IMR-90 (cell line): Measurements from ENCODE around the gene SYTL1. TPM values are rescaled to one million over a fixed set of nuclear protein-coding genes. Genes with fewer than 3 reads are reported as not detected.

Experiments used
- ATAC-seq: fragments of 200-7000 bp; cut with Tn5 transposase; 2 replicates; pipeline ENCODE4 v1.9.1; 2020; ENCODE audit warnings: low read depth, mild to moderate bottlenecking, moderate library complexity
- BruUV-seq: library from RNA; stranded (reverse); fragments of 400-500 nt; replicated peaks from 2 replicates; lab custom pipeline; 2021; lab: Mats Ljungman, UMichigan
- CTCF ChIA-PET: fragments of 300-600 bp; formaldehyde crosslinking; extraction: SDS; loops from one replicate; lab custom pipeline; 2021; ENCODE audit warnings: antibody characterized with exemption; lab: Yijun Ruan, JAX
- POLR2A ChIA-PET: fragments of 300-600 bp; sonication (Branson Sonifier 250); formaldehyde crosslinking; loops from one replicate; lab custom pipeline; 2022; ENCODE audit warnings: antibody characterized with exemption; ENCODE audit not compliant: unreplicated experiment; lab: Charles Lee
- DNase-seq: peaks from one replicate; pipeline ENCODE4 v3.0.0; 2013
- H2AFZ ChIP-seq: replicated peaks from 2 replicates; pipeline ENCODE3; 2013; ENCODE audit warnings: low read length, mild to moderate bottlenecking; ENCODE audit not compliant: poor library complexity
- H2AK5ac ChIP-seq: 2 replicates; pipeline ENCODE4 v1.6.1; 2013; ENCODE audit warnings: low read depth, low read length, inconsistent platforms
- H2AK9ac ChIP-seq: replicated peaks from 2 replicates; pipeline ENCODE3; 2013; ENCODE audit warnings: mild to moderate bottlenecking, low read depth, low read length, moderate library complexity; ENCODE audit not compliant: poor library complexity
- H2BK120ac ChIP-seq: 2 replicates; pipeline ENCODE4 v1.6.1; 2013; ENCODE audit warnings: low read depth, low read length, inconsistent platforms
- H2BK15ac ChIP-seq: 3 replicates; pipeline ENCODE4 v1.6.1; 2013; ENCODE audit warnings: low read depth, low read length, inconsistent platforms
- H2BK20ac ChIP-seq: 2 replicates; pipeline ENCODE4 v1.6.1; 2013; ENCODE audit warnings: low read depth, mild to moderate bottlenecking, inconsistent platforms, low read length, moderate library complexity
- H2BK5ac ChIP-seq: 2 replicates; pipeline ENCODE4 v1.6.1; 2013; ENCODE audit warnings: mild to moderate bottlenecking, low read depth, low read length, inconsistent platforms; ENCODE audit not compliant: poor library complexity, severe bottlenecking
- H3K14ac ChIP-seq: replicated peaks from 2 replicates; pipeline ENCODE4 v1.6.1; 2013; ENCODE audit warnings: low read depth, low read length, inconsistent platforms
- H3K18ac ChIP-seq: 2 replicates; pipeline ENCODE4 v1.6.1; 2013; ENCODE audit warnings: low read depth, low read length, control low read depth
- H3K23ac ChIP-seq: 2 replicates; pipeline ENCODE4 v1.6.1; 2013; ENCODE audit warnings: low read depth, low read length, inconsistent platforms
- H3K27ac ChIP-seq: 2 replicates; pipeline ENCODE4 v1.5.1; 2013; ENCODE audit warnings: mild to moderate bottlenecking, control low read depth, low read length; ENCODE audit not compliant: insufficient read depth
- H3K27me3 ChIP-seq: 2 replicates; pipeline ENCODE4 v1.6.1; 2013; ENCODE audit warnings: low read length; ENCODE audit not compliant: control insufficient read depth, insufficient read depth
- H3K36me3 ChIP-seq: 2 replicates; pipeline ENCODE4 v1.6.1; 2013; ENCODE audit warnings: low read length, mixed read lengths; ENCODE audit not compliant: control insufficient read depth, insufficient read depth
- H3K4ac ChIP-seq: 2 replicates; pipeline ENCODE4 v1.6.1; 2013; ENCODE audit warnings: low read depth, low read length, inconsistent platforms
- H3K4me1 ChIP-seq: 2 replicates; pipeline ENCODE4 v1.6.1; 2013; ENCODE audit warnings: low read length, mixed read lengths; ENCODE audit not compliant: control insufficient read depth, insufficient read depth
- H3K4me2 ChIP-seq: 2 replicates; pipeline ENCODE4 v1.6.1; 2013; ENCODE audit warnings: low read depth, mild to moderate bottlenecking, control low read depth, low read length, moderate library complexity
- H3K4me3 ChIP-seq: 2 replicates; pipeline ENCODE4 v1.5.1; 2013; ENCODE audit warnings: low read depth, mild to moderate bottlenecking, control low read depth, low read length, moderate library complexity; ENCODE audit not compliant: insufficient read depth
- H3K56ac ChIP-seq: 2 replicates; pipeline ENCODE4 v1.6.1; 2013; ENCODE audit warnings: low read length, inconsistent platforms; ENCODE audit not compliant: insufficient read depth; ENCODE audit errors: extremely low read depth
- H3K79me1 ChIP-seq, 2 experiments: 2 replicates each; pipeline ENCODE4 v1.6.1; 2013; ENCODE audit warnings: low read length in 2 of 2, inconsistent platforms in 1 of 2, low read depth in 1 of 2
- H3K9ac ChIP-seq: 2 replicates; pipeline ENCODE4 v1.6.1; 2013; ENCODE audit warnings: low read depth, low read length, control low read depth
- H3K9me1 ChIP-seq: 2 replicates; pipeline ENCODE4 v1.6.1; 2013; ENCODE audit warnings: low read length, inconsistent platforms; ENCODE audit not compliant: insufficient read depth
- H3K9me3 ChIP-seq: 2 replicates; pipeline ENCODE4 v1.6.1; 2013; ENCODE audit warnings: low read length; ENCODE audit not compliant: control insufficient read depth, insufficient read depth
- H4K20me1 ChIP-seq: 2 replicates; pipeline ENCODE4 v1.6.1; 2013; ENCODE audit warnings: low read length, inconsistent platforms; ENCODE audit not compliant: insufficient read depth
- H4K5ac ChIP-seq: 2 replicates; pipeline ENCODE4 v1.6.1; 2013; ENCODE audit warnings: mild to moderate bottlenecking, low read depth, low read length, control low read depth
- H4K8ac ChIP-seq, 2 experiments: 2 replicates each; pipeline ENCODE4 v1.6.1; 2013; ENCODE audit warnings: low read depth in 2 of 2, low read length in 2 of 2, control low read depth in 1 of 2, inconsistent platforms in 1 of 2
- H4K91ac ChIP-seq: 2 replicates; pipeline ENCODE4 v1.6.1; 2013; ENCODE audit warnings: low read depth, low read length, inconsistent platforms; ENCODE audit not compliant: insufficient read depth
- CTCF ChIP-seq: conservative IDR thresholded peaks from 2 replicates; pipeline ENCODE4 v1.5.1; 2012; ENCODE audit warnings: mild to moderate bottlenecking, low read depth, low read length, improper control_type of control experiment
- ELK1 ChIP-seq: fragments of 150-350 bp; IDR thresholded peaks from 2 replicates; pipeline ENCODE4 v1.6.1; 2016; ENCODE audit warnings: low read depth, mild to moderate bottlenecking, low read length, moderate library complexity, borderline replicate concordance
- MAFK ChIP-seq: IDR thresholded peaks from 2 replicates; pipeline ENCODE4 v1.6.1; 2012; ENCODE audit warnings: low read depth, low read length, improper control_type of control experiment
- MXI1 ChIP-seq: IDR thresholded peaks from 2 replicates; pipeline ENCODE4 v1.6.1; 2012; ENCODE audit warnings: low read depth, mild to moderate bottlenecking, low read length, moderate library complexity, borderline replicate concordance
- WGBS, 2 experiments: methylation state at CpG; one replicate each; pipeline versions ENCODE4 v1.1.5 to v1.1.7; 2013; ENCODE audit warnings: missing lambda C conversion rate in 2 of 2; ENCODE audit not compliant: insufficient read length in 1 of 2; ENCODE audit errors: extremely low coverage in 2 of 2; 5-methylcytosine and 5-hydroxymethylcytosine counted together
- dilution Hi-C: fragments of 300-500 bp; cut with HindIII; formaldehyde crosslinking; loops from one replicate; pipeline ENCODE4 v1.14.3; 2018; ENCODE audit warnings: low sequenced_read_pairs; ENCODE audit not compliant: unreplicated experiment
- in situ Hi-C: fragments of 300-500 bp; cut with MboI; formaldehyde crosslinking; loops from 3 replicates; pipeline ENCODE4 v1.14.3; 2019; ENCODE audit warnings: low sequenced_read_pairs, inconsistent platforms, mixed read lengths
- intact Hi-C: fragments of 100-400 bp; cut with micrococcal nuclease; formaldehyde crosslinking; loops from 2 replicates; pipeline ENCODE4 v1.10.0; 2022
- polyA plus RNA-seq, 3 experiments: library from polyadenylated mRNA; depleted of rRNA; stranded (reverse); fragments of >200 nt; gene quantifications; 2 replicates each; pipeline ENCODE4 v1.2.3, GENCODE V29; 2012; ENCODE audit warnings: low replicate concordance in 1 of 3
- total RNA-seq: library from RNA; depleted of rRNA; stranded (reverse); fragments of >200 nt; gene quantifications from 2 replicates; pipeline ENCODE4 v1.2.3, GENCODE V29; 2012

The SYTL1 gene
- total and polyA plus RNA-seq, 2 of the 4 experiments (the other 2 are of a cell fraction): 0.18 to 1.0 TPM

- Histone ChIP-seq H3K9me1 (no peaks in the 10 kb centered on the region), H3K23ac (no peak overlapping the region), H3K4me1 (no peaks in the 10 kb centered on the region), H3K18ac (no peak overlapping the region), H4K20me1 (no peaks in the 10 kb centered on the region), H3K14ac (no peak overlapping the region), H4K8ac (no peak overlapping the region), H3K27me3 (no peaks in the 10 kb centered on the region), H3K4me3 (no peak overlapping the region), H2BK120ac (no peak overlapping the region), H2BK20ac (no peak overlapping the region), H3K9me3 (no peaks in the 10 kb centered on the region), H2AFZ (no peak overlapping the region), H3K4ac (no peak overlapping the region), H4K91ac (no peak overlapping the region), H4K5ac (no peak overlapping the region), H3K27ac (no peak overlapping the region), H2AK5ac (no peak overlapping the region), H3K79me1 (no peaks in the 10 kb centered on the region), H2BK5ac (no peak overlapping the region), H3K9ac (no peak overlapping the region), H2AK9ac (no peak overlapping the region), H3K4me2 (no peak overlapping the region), H3K56ac (no peak overlapping the region), H2BK15ac (no peak overlapping the region), H3K36me3 (peaks cover 32% of the 10 kb centered on the region)
- in situ Hi-C loops (no loop called here), dilution Hi-C loops (no loop called here), intact Hi-C loops (no loop called here)
- CTCF ChIA-PET: no interaction called here
- POLR2A ChIA-PET: no interaction called here
- 100% methylated on average over 1 of the region's 5 CpGs; no CpG with 5 or more reads in 1 of the 2 experiments for WGBS, 2 experiments
- ATAC-seq: no peak
- DNase-seq: no peak
- BruUV-seq: no TSS peak
- TF ChIP-seq CTCF: no peak
- TF ChIP-seq MXI1: no peak
- no peak for TF ChIP-seq ELK1
- no peak for TF ChIP-seq MAFK
These were observed 13.9 kb downstream of the SYTL1 start for GRCh38 chr1:27355683-27356082.
